ENCODE data around the gene GPR183. TPM values are rescaled to one million over a fixed set of nuclear protein-coding genes. Genes with fewer than 3 reads are reported as not detected.

GPR183 gene
- total and polyA plus RNA-seq, 10 of the 15 experiments (the other 5 are each of a cell fraction or from before 2014, with no cell fraction given), result 134 to 669 (median 225) TPM

DNA sequence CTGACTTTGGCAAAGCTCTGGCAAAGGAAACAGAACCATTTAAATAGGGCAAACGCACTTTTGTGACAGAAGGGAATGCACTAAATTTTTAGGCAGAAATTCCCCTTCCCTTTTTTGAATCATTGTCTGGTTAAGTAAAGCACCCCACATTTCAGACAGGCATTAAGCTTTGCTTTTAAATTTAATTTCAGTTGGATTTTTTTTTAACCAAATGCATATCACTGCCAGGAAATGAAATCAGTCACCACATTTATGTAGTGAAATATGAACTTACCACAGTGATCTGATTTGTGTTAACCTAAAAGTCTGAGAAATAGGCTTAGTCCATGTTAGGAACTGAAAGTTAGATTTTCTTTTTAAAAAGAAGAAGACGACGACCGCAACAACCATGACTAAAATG is 10.8 kb downstream of the GPR183 start (continued):
- TF ChIP-seq, protein P1, sequence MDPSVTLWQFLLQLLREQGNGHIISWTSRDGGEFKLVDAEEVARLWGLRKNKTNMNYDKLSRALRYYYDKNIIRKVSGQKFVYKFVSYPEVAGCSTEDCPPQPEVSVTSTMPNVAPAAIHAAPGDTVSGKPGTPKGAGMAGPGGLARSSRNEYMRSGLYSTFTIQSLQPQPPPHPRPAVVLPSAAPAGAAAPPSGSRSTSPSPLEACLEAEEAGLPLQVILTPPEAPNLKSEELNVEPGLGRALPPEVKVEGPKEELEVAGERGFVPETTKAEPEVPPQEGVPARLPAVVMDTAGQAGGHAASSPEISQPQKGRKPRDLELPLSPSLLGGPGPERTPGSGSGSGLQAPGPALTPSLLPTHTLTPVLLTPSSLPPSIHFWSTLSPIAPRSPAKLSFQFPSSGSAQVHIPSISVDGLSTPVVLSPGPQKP (IDR thresholded peaks at IDR 0.05; ENCODE audit: low read depth, low read length), result no peak
- TF ChIP-seq REST (IDR thresholded peaks at IDR 0.05; ENCODE audit: low read depth, low read length), result no peak
- peak; percentile 49; the same call in 1 of the 2 replicates for TF ChIP-seq CREM (IDR thresholded peaks at IDR 0.05; ENCODE audit: low read depth)
- TF ChIP-seq SREBF2 (IDR thresholded peaks at IDR 0.05; ENCODE audit: low read length), result no peak
- no peak for TF ChIP-seq PRDM15 (CRISPR knock-in tag; IDR thresholded peaks at IDR 0.05)
- no peak for TF ChIP-seq RCOR1 (conservative IDR thresholded peaks at IDR 0.05; ENCODE audit: low read depth, low read length)
- TF ChIP-seq MTA3 (IDR thresholded peaks at IDR 0.05; ENCODE audit: borderline replicate concordance, low read length), result peak; percentile 78
- TF ChIP-seq POU2F2 (IDR thresholded peaks at IDR 0.05; ENCODE audit: borderline replicate concordance, low read depth, low read length), result no peak
- no peak for TF ChIP-seq SUZ12 (IDR thresholded peaks at IDR 0.05; ENCODE audit: unreplicated experiment)
- TF ChIP-seq ZNF24 (IDR thresholded peaks at IDR 0.05), result peak; percentile 47; the same call in 1 of the 2 replicates
- TF ChIP-seq RBBP5 (conservative IDR thresholded peaks at IDR 0.05), result no peak
- no peak for TF ChIP-seq SP1 (IDR thresholded peaks at IDR 0.05; ENCODE audit: low read depth, low read length)
- TF ChIP-seq NFIC (IDR thresholded peaks at IDR 0.05; ENCODE audit: low read depth, low read length), result peak; percentile 92
- no peak; the same call in 1 of the 2 replicates for TF ChIP-seq CREB1 (IDR thresholded peaks at IDR 0.05; ENCODE audit: low read depth)
- TF ChIP-seq USF2 (IDR thresholded peaks at IDR 0.05; ENCODE audit: borderline replicate concordance, low read depth, low read length), result no peak

All from GM12878 (cell line).